Measurements from ENCODE around the gene GPER1.
"Not testable (repeated sequence)": the region's sequence is repeated elsewhere in the genome, so short reads cannot be mapped to it uniquely, and the experiment has no call there.

DNA sequence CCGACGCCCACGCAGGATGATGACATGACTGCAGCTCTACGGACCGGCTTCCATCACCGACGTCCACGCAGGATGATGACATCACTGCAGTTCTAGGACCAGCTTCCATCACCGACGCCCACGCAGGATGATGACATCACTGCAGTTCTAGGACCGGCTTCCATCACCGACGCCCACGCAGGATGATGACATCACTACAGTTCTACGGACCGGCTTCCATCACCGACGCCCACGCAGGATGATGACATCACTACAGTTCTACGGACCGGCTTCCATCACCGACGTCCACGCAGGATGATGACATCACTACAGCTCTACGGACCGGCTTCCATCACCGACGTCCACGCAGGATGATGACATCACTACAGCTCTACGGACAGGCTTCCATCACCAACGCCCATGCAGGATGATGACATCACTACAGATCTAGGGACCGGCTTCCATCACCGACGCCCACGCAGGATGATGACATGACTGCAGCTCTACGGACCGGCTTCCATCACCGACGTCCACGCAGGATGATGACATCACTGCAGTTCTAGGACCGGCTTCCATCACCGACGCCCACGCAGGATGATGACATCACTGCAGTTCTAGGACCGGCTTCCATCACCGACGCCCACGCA is 28.6 kb downstream of the GPER1 start:
- TF ChIP-seq, protein P1, sequence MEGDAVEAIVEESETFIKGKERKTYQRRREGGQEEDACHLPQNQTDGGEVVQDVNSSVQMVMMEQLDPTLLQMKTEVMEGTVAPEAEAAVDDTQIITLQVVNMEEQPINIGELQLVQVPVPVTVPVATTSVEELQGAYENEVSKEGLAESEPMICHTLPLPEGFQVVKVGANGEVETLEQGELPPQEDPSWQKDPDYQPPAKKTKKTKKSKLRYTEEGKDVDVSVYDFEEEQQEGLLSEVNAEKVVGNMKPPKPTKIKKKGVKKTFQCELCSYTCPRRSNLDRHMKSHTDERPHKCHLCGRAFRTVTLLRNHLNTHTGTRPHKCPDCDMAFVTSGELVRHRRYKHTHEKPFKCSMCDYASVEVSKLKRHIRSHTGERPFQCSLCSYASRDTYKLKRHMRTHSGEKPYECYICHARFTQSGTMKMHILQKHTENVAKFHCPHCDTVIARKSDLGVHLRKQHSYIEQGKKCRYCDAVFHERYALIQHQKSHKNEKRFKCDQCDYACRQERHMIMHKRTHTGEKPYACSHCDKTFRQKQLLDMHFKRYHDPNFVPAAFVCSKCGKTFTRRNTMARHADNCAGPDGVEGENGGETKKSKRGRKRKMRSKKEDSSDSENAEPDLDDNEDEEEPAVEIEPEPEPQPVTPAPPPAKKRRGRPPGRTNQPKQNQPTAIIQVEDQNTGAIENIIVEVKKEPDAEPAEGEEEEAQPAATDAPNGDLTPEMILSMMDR (IDR thresholded peaks at IDR 0.05): not testable (repeated sequence)
- TF ChIP-seq, protein P2, sequence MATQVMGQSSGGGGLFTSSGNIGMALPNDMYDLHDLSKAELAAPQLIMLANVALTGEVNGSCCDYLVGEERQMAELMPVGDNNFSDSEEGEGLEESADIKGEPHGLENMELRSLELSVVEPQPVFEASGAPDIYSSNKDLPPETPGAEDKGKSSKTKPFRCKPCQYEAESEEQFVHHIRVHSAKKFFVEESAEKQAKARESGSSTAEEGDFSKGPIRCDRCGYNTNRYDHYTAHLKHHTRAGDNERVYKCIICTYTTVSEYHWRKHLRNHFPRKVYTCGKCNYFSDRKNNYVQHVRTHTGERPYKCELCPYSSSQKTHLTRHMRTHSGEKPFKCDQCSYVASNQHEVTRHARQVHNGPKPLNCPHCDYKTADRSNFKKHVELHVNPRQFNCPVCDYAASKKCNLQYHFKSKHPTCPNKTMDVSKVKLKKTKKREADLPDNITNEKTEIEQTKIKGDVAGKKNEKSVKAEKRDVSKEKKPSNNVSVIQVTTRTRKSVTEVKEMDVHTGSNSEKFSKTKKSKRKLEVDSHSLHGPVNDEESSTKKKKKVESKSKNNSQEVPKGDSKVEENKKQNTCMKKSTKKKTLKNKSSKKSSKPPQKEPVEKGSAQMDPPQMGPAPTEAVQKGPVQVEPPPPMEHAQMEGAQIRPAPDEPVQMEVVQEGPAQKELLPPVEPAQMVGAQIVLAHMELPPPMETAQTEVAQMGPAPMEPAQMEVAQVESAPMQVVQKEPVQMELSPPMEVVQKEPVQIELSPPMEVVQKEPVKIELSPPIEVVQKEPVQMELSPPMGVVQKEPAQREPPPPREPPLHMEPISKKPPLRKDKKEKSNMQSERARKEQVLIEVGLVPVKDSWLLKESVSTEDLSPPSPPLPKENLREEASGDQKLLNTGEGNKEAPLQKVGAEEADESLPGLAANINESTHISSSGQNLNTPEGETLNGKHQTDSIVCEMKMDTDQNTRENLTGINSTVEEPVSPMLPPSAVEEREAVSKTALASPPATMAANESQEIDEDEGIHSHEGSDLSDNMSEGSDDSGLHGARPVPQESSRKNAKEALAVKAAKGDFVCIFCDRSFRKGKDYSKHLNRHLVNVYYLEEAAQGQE (IDR thresholded peaks at IDR 0.05; ENCODE audit: insufficient read depth in 1 of 2, low read depth in 2 of 2, low read length in 1 of 2): not testable (repeated sequence)
- not testable (repeated sequence) for TF ChIP-seq POLR2AphosphoS5 (IDR thresholded peaks at IDR 0.05; ENCODE audit: low read depth, low read length); SIN3A (IDR thresholded peaks at IDR 0.05; ENCODE audit: borderline replicate concordance, insufficient read depth, low read depth, low read length)

All from Panc1 (cell line).